BJ (cell line): Measurements from ENCODE around the gene SPTBN4. TPM values are rescaled to one million over a fixed set of nuclear protein-coding genes. Genes with fewer than 3 reads are reported as not detected.

Experiments
- CTCF ChIA-PET: fragments of 350-600 bp; formaldehyde crosslinking; extraction: SDS; loops from one replicate; lab custom pipeline; 2021; ENCODE audit warnings: antibody characterized with exemption, inconsistent platforms; lab: Yijun Ruan, JAX
- POLR2A ChIA-PET: fragments of 300-600 bp; sonication (Branson Sonifier 250); formaldehyde crosslinking; extraction: SDS; loops from one replicate; lab custom pipeline; 2021; ENCODE audit warnings: antibody characterized with exemption; lab: Charles Lee
- DNase-seq: peaks from one replicate; pipeline ENCODE4 v3.0.0-alpha.2; 2011; ENCODE audit warnings: low read depth
- H3K27me3 ChIP-seq: 2 replicates; pipeline ENCODE4 v1.6.0; 2011; ENCODE audit warnings: low read length; ENCODE audit not compliant: control insufficient read depth, insufficient read depth
- H3K36me3 ChIP-seq: 2 replicates; pipeline ENCODE4 v1.5.1; 2011; ENCODE audit warnings: low read length; ENCODE audit not compliant: control insufficient read depth, insufficient read depth
- H3K4me3 ChIP-seq: 2 replicates; pipeline ENCODE4 v1.5.1; 2011; ENCODE audit warnings: low read depth, mild to moderate bottlenecking, control low read depth, low read length
- CTCF ChIP-seq: IDR thresholded peaks from 2 replicates; pipeline ENCODE4 v1.5.1; 2011; ENCODE audit warnings: low read depth, mild to moderate bottlenecking, control low read depth, inconsistent platforms, low read length, moderate library complexity; ENCODE audit not compliant: insufficient read depth
- polyA plus RNA-seq: library from polyadenylated mRNA; depleted of rRNA; stranded (reverse); fragments of >200 nt; gene quantifications from 2 replicates; pipeline ENCODE4 v1.2.3, GENCODE V29; 2011

The SPTBN4 gene
- polyA plus RNA-seq, 1 experiment: 0.93 TPM

- POLR2A ChIA-PET: no interaction called here
Measured at GRCh38 chr19:40565355-40565754, 98.6 kb downstream of the SPTBN4 start.

GRCh38 chr19:40565910-40566495, 99.2 kb downstream of the SPTBN4 start:
- Histone ChIP-seq H3K4me3 (no peak overlapping the region), H3K36me3 (no peaks in the 10 kb centered on the region), H3K27me3 (peaks cover 4% of the 10 kb centered on the region)
- POLR2A ChIA-PET: no interaction called here
- DNase-seq: no peak
- CTCF ChIA-PET: interaction anchor here (0.6 to 0.9 kb wide), 2 partner anchors 15 to 20 kb away, joined by 3 to 4 read pairs; no protein-coding TSS in a partner anchor
- TF ChIP-seq CTCF: no peak

More at GRCh38 chr19:40565355-40565754, 98.6 kb downstream of the SPTBN4 start:
- Histone ChIP-seq H3K27me3 (peaks cover 6% of the 10 kb centered on the region), H3K4me3 (no peak overlapping the region), H3K36me3 (no peaks in the 10 kb centered on the region)
- CTCF ChIA-PET: interaction anchor here (0.6 kb wide), 1 partner anchor 19 kb away, joined by 4 read pairs; no protein-coding TSS in a partner anchor
- no peak for TF ChIP-seq CTCF
- no peak for DNase-seq

GRCh38 chr19:40567040-40567749, 100.4 kb downstream of the SPTBN4 start:
- CTCF ChIA-PET: interaction anchor here (0.9 to 1.8 kb wide), 6 partner anchors 10 to 32 kb away, joined by 3 to 6 read pairs (median 3); no protein-coding TSS in a partner anchor
- DNase-seq: no peak
- POLR2A ChIA-PET: no interaction called here
- Histone ChIP-seq H3K27me3 (peaks cover 4% of the 10 kb centered on the region), H3K36me3 (no peaks in the 10 kb centered on the region), H3K4me3 (peak overlapping the region; percentile 40)
- no peak for TF ChIP-seq CTCF

GRCh38 chr19:40567750-40568494, 101.1 kb downstream of the SPTBN4 start:
- Histone ChIP-seq H3K4me3 (peak overlapping the region; percentile 40), H3K36me3 (no peaks in the 10 kb centered on the region), H3K27me3 (peaks cover 4% of the 10 kb centered on the region)
- CTCF ChIA-PET: interaction anchor here (0.7 to 1.8 kb wide), 6 partner anchors 11 to 31 kb away, joined by 3 to 6 read pairs (median 3); no protein-coding TSS in a partner anchor
- TF ChIP-seq CTCF: no peak
- DNase-seq: no peak
- POLR2A ChIA-PET: no interaction called here
